ENCODE measurements around the gene PLPP4. TPM values are rescaled to one million over a fixed set of nuclear protein-coding genes. Genes with fewer than 3 reads are reported as not detected.

Gene PLPP4
- total and polyA plus RNA-seq, 2 donors from 2014 or later = 6.4 to 11.2 TPM

DNA sequence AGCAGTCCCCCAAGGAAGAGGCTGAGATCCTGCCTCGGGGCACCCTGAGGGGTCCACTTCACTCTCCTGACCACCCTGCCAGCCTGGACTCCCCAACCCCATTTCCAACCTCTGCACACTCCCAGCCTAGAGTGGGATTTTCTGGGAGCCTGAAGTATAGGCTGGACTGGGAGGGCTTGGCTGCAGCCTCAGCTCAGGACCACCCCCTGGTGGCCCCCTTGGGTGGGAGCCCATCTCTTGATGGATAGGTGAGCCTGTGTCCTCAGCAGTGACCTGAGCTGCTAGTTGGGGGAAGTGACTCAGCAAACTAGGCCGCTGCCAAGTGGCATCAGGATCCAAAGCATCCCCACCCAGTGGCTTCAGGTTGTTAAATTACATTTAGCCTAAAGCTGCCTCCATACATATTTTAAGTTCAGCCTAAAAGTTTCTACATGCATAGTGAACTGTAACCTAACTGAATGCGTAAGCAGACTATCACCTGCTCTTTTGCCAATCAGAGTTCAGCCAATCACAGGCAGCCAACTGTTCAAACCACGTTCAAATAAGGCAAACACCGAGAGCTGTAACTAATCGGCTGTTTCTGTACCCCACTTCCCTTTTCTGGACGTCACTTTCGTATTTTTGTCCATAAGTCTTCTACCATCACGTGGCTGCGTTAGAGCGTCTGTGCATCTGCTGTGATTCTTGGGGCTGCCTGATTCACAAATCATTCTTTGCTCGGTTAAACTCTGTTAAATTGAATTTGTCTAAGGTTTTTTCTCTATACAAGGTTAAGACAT lies 144.0 kb downstream of the PLPP4 start:
- FAIRE-seq (no peak), DNase-seq (peak in 4 of 5 donors; percentile 31 to 58 (median 42))
- intact Hi-C loops (cut with DNase I) = no loop called here

DNA sequence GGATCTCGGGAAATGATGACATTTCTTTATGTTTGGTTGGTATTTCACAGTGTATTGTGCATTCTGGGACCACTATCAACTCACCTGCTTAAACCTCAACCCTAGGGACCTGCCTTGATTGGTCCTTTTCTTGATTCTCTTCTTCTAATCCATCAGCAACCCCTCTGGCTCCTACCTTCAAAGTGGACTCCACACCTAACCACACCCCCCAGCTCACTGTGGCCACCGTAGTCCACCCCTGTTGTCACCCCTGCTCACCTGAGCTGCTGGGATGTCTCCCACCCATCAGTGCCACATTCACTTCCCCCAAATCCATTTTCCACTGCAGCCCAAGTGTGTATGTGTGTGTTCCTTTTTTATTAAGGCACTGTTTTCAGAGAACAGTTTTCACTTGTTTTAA lies 145.0 kb downstream of the PLPP4 start:
- FAIRE-seq (no peak), DNase-seq (no peak)
- TF ChIP-seq, protein P1, sequence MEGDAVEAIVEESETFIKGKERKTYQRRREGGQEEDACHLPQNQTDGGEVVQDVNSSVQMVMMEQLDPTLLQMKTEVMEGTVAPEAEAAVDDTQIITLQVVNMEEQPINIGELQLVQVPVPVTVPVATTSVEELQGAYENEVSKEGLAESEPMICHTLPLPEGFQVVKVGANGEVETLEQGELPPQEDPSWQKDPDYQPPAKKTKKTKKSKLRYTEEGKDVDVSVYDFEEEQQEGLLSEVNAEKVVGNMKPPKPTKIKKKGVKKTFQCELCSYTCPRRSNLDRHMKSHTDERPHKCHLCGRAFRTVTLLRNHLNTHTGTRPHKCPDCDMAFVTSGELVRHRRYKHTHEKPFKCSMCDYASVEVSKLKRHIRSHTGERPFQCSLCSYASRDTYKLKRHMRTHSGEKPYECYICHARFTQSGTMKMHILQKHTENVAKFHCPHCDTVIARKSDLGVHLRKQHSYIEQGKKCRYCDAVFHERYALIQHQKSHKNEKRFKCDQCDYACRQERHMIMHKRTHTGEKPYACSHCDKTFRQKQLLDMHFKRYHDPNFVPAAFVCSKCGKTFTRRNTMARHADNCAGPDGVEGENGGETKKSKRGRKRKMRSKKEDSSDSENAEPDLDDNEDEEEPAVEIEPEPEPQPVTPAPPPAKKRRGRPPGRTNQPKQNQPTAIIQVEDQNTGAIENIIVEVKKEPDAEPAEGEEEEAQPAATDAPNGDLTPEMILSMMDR (IDR thresholded peaks at IDR 0.05; ENCODE audit: borderline replicate concordance, extremely low read depth, insufficient read depth) = no peak
- H3K36me3 ChIP-seq (ENCODE audit: control insufficient read depth in 2 of 3, insufficient read depth in 3 of 3, low read length in 3 of 3) = no peaks in the 10 kb centered on the region
- no peak overlapping the region for H3K27ac ChIP-seq (ENCODE audit: low read depth in 2 of 2, low read length in 2 of 2)
- no peaks in the 10 kb centered on the region for H3K4me1 ChIP-seq (ENCODE audit: control insufficient read depth in 2 of 3, insufficient read depth in 2 of 3, low read depth in 1 of 3, low read length in 3 of 3)
- H3K4me3 ChIP-seq (ENCODE audit: low read length in 3 of 3) = no peak overlapping the region
- intact Hi-C loops (cut with DNase I) = no loop called here
- H3K9ac ChIP-seq (ENCODE audit: low read length in 3 of 3) = no peak overlapping the region
- no peaks in the 10 kb centered on the region for H3K27me3 ChIP-seq (ENCODE audit: control insufficient read depth, insufficient read depth, low read length)
- peaks cover 0 to 9% (median 0%) of the 10 kb centered on the region in 3 donors for H3K9me3 ChIP-seq (ENCODE audit: control insufficient read depth in 2 of 3, insufficient read depth in 1 of 3, low read length in 3 of 3)

More for the DNA sequence above, 144.0 kb downstream of the PLPP4 start:
- TF ChIP-seq, protein P1 (IDR thresholded peaks at IDR 0.05; ENCODE audit: borderline replicate concordance, extremely low read depth, insufficient read depth) = peak; percentile 7
- Histone ChIP-seq H3K9me3 (ENCODE audit: control insufficient read depth in 2 of 3, insufficient read depth in 1 of 3, low read length in 3 of 3) (peaks cover 0 to 9% (median 0%) of the 10 kb centered on the region in 3 donors), H3K4me3 (ENCODE audit: low read length in 3 of 3) (no peak overlapping the region), H3K4me1 (ENCODE audit: control insufficient read depth in 2 of 3, insufficient read depth in 2 of 3, low read depth in 1 of 3, low read length in 3 of 3) (no peaks in the 10 kb centered on the region), H3K27ac (ENCODE audit: low read depth in 2 of 2, low read length in 2 of 2) (no peak overlapping the region), H3K36me3 (ENCODE audit: control insufficient read depth in 2 of 3, insufficient read depth in 3 of 3, low read length in 3 of 3) (no peaks in the 10 kb centered on the region), H3K27me3 (ENCODE audit: control insufficient read depth, insufficient read depth, low read length) (no peaks in the 10 kb centered on the region), H3K9ac (ENCODE audit: low read length in 3 of 3) (no peak overlapping the region)

- no peak overlapping the region for H3K9ac ChIP-seq (ENCODE audit: low read length in 3 of 3)
- FAIRE-seq (no peak), DNase-seq (no peak)
- no peaks in the 10 kb centered on the region for H3K36me3 ChIP-seq (ENCODE audit: control insufficient read depth in 2 of 3, insufficient read depth in 3 of 3, low read length in 3 of 3)
- no peaks in the 10 kb centered on the region for H3K4me1 ChIP-seq (ENCODE audit: control insufficient read depth in 2 of 3, insufficient read depth in 2 of 3, low read depth in 1 of 3, low read length in 3 of 3)
- intact Hi-C loops (cut with DNase I) = no loop called here
- peaks cover 0 to 9% (median 0%) of the 10 kb centered on the region in 3 donors for H3K9me3 ChIP-seq (ENCODE audit: control insufficient read depth in 2 of 3, insufficient read depth in 1 of 3, low read length in 3 of 3)
- TF ChIP-seq, protein P1 (IDR thresholded peaks at IDR 0.05; ENCODE audit: borderline replicate concordance, extremely low read depth, insufficient read depth) = no peak
- H3K27ac ChIP-seq (ENCODE audit: low read depth in 2 of 2, low read length in 2 of 2) = no peak overlapping the region
- H3K4me3 ChIP-seq (ENCODE audit: low read length in 3 of 3) = no peak overlapping the region
- no peaks in the 10 kb centered on the region for H3K27me3 ChIP-seq (ENCODE audit: control insufficient read depth, insufficient read depth, low read length)
Observed at GRCh38 chr10:120605410-120605809, 148.4 kb downstream of the PLPP4 start.

Measured in kidney (tissue), 14 donors.